Activated CD4-positive, alpha-beta memory T cell treated with anti-CD3 and anti-CD28 coated beads, Interleukin-2, amount 10 ng/mL, durations not matched to agents 7 days and 5 days (primary cell): ENCODE results near the gene GRM3. TPM values are rescaled to one million over a fixed set of nuclear protein-coding genes. Genes with fewer than 3 reads are reported as not detected.

Experiments used
- CTCF ChIA-PET: fragments of 350-600 bp; sonication (Branson Sonifier 250); formaldehyde crosslinking; loops from one replicate; lab custom pipeline; 2021; ENCODE audit warnings: antibody characterized with exemption, inconsistent platforms; lab: Charles Lee
- POLR2A ChIA-PET: fragments of 350-600 bp; sonication (Branson Sonifier 250); formaldehyde crosslinking; loops from one replicate; lab custom pipeline; 2021; ENCODE audit warnings: antibody characterized with exemption; lab: Charles Lee
- DNase-seq: peaks from one replicate; pipeline ENCODE4 v3.0.0-alpha.2; 2020
- H3K27ac Mint-ChIP-seq: one replicate; pipeline ENCODE4 v1.8.0; 2021; ENCODE audit warnings: mild to moderate bottlenecking, mixed read lengths
- H3K27me3 Mint-ChIP-seq: one replicate; pipeline ENCODE4 v1.8.0; 2021; ENCODE audit warnings: mixed read lengths
- H3K36me3 Mint-ChIP-seq: one replicate; pipeline ENCODE4 v1.8.0; 2021; ENCODE audit warnings: low read depth, mixed read lengths
- H3K4me1 Mint-ChIP-seq: one replicate; pipeline ENCODE4 v1.8.0; 2021; ENCODE audit warnings: mixed read lengths
- H3K4me3 Mint-ChIP-seq: one replicate; pipeline ENCODE4 v1.8.0; 2021; ENCODE audit warnings: mild to moderate bottlenecking, mixed read lengths
- H3K9me3 Mint-ChIP-seq: one replicate; pipeline ENCODE4 v1.8.0; 2021; ENCODE audit warnings: mixed read lengths
- total RNA-seq, 2 experiments: library from RNA; stranded (reverse); gene quantifications; one replicate each; pipeline ENCODE4 v1.2.3, GENCODE V29; 2021

GRM3 gene
- total RNA-seq, 2 experiments from 2014 or later = not detected

GRCh38 chr7:86837235-86837634 is 193.5 kb downstream of the GRM3 start:
- CTCF ChIA-PET = no interaction called here
- H3K4me1 Mint-ChIP-seq = no peaks in the 10 kb centered on the region
- POLR2A ChIA-PET = no interaction called here
- H3K27me3 Mint-ChIP-seq = no peaks in the 10 kb centered on the region
- no peak for DNase-seq
- no peaks in the 10 kb centered on the region for H3K36me3 Mint-ChIP-seq
- H3K27ac Mint-ChIP-seq = no peak overlapping the region
- no peak overlapping the region for H3K4me3 Mint-ChIP-seq
- H3K9me3 Mint-ChIP-seq = no peaks in the 10 kb centered on the region

GRCh38 chr7:86844608-86845007 is 200.9 kb downstream of the GRM3 start:
- no peak for DNase-seq
- Mint-ChIP-seq H3K27me3 (no peaks in the 10 kb centered on the region), H3K27ac (no peak overlapping the region), H3K4me1 (no peaks in the 10 kb centered on the region), H3K4me3 (no peak overlapping the region), H3K36me3 (no peaks in the 10 kb centered on the region), H3K9me3 (no peaks in the 10 kb centered on the region)
- ChIA-PET CTCF (no interaction called here), POLR2A (no interaction called here)

GRCh38 chr7:86846494-86847190 is 202.9 kb downstream of the GRM3 start:
- Mint-ChIP-seq H3K4me3 (no peak overlapping the region), H3K27me3 (no peaks in the 10 kb centered on the region), H3K36me3 (no peaks in the 10 kb centered on the region), H3K9me3 (no peaks in the 10 kb centered on the region), H3K4me1 (no peaks in the 10 kb centered on the region), H3K27ac (no peak overlapping the region)
- ChIA-PET CTCF (no interaction called here), POLR2A (no interaction called here)
- no peak for DNase-seq

DNA sequence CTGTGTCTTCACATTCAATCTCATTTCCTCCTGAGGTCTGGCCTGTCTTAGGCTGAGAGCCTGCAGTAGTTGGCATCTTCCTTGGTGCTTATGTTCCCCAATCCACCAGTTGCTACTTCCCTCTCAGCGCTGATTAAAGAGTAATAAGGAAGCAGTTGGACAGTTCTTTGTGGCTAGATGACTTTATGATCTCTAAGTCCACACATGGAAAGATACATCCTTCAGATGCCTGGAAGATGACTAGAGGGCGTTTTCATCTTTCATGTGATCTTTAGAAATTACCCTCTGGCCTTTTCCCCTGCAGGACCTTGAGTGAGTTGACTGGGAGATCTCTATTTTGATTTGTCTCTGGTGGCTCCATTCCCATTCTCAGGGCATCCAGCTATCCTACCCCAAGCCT is 204.5 kb downstream of the GRM3 start:
- ChIA-PET CTCF (no interaction called here), POLR2A (no interaction called here)
- no peaks in the 10 kb centered on the region for H3K36me3 Mint-ChIP-seq
- H3K4me1 Mint-ChIP-seq = no peaks in the 10 kb centered on the region
- DNase-seq = no peak
- no peak overlapping the region for H3K4me3 Mint-ChIP-seq
- H3K27ac Mint-ChIP-seq = no peak overlapping the region
- no peaks in the 10 kb centered on the region for H3K9me3 Mint-ChIP-seq
- H3K27me3 Mint-ChIP-seq = no peaks in the 10 kb centered on the region

- POLR2A ChIA-PET = no interaction called here
- H3K4me1 Mint-ChIP-seq = no peaks in the 10 kb centered on the region
- H3K4me3 Mint-ChIP-seq = no peak overlapping the region
- no peak overlapping the region for H3K27ac Mint-ChIP-seq
- H3K27me3 Mint-ChIP-seq = no peaks in the 10 kb centered on the region
- DNase-seq = no peak
- no peaks in the 10 kb centered on the region for H3K9me3 Mint-ChIP-seq
- H3K36me3 Mint-ChIP-seq = no peaks in the 10 kb centered on the region
- CTCF ChIA-PET = no interaction called here
Measured at GRCh38 chr7:86851566-86851965, 207.9 kb downstream of the GRM3 start.

DNA sequence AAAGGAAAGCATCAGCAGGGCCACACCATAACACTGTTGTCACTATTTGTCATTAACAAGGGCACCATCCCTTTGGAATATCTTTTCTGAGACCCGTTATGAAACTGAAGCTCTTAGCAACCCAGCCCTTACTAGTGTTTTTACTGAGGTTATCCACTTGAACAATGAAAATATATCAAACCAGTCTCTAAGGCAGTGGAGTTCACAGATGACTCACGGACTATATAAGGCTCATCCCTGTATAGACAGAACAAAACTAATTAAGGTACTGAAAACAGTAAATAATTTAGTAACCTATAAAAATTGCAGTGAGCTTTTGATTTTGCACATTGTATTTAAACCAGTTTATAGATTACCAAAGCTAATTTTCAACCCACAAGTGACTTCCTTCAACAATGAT is 219.7 kb downstream of the GRM3 start:
- H3K4me3 Mint-ChIP-seq = no peak overlapping the region
- H3K27ac Mint-ChIP-seq = no peak overlapping the region
- no peaks in the 10 kb centered on the region for H3K36me3 Mint-ChIP-seq
- H3K4me1 Mint-ChIP-seq = no peaks in the 10 kb centered on the region
- CTCF ChIA-PET = no interaction called here
- H3K27me3 Mint-ChIP-seq = peaks cover 2% of the 10 kb centered on the region
- no peak for DNase-seq
- POLR2A ChIA-PET = no interaction called here
- H3K9me3 Mint-ChIP-seq = peaks cover 2% of the 10 kb centered on the region

- H3K9me3 Mint-ChIP-seq = peaks cover 1% of the 10 kb centered on the region
- H3K4me3 Mint-ChIP-seq = no peak overlapping the region
- ChIA-PET CTCF (no interaction called here), POLR2A (no interaction called here)
- no peaks in the 10 kb centered on the region for H3K4me1 Mint-ChIP-seq
- no peak overlapping the region for H3K27ac Mint-ChIP-seq
- H3K36me3 Mint-ChIP-seq = no peaks in the 10 kb centered on the region
- H3K27me3 Mint-ChIP-seq = no peaks in the 10 kb centered on the region
- DNase-seq = no peak
Measured at GRCh38 chr7:86867163-86867762, 223.6 kb downstream of the GRM3 start.

GRCh38 chr7:86876146-86876545 is 232.4 kb downstream of the GRM3 start:
- Mint-ChIP-seq H3K4me1 (no peaks in the 10 kb centered on the region), H3K4me3 (no peak overlapping the region), H3K36me3 (no peaks in the 10 kb centered on the region), H3K9me3 (no peaks in the 10 kb centered on the region), H3K27ac (no peak overlapping the region), H3K27me3 (no peaks in the 10 kb centered on the region)
- no peak for DNase-seq
- POLR2A ChIA-PET = no interaction called here
- CTCF ChIA-PET = no interaction called here

DNA sequence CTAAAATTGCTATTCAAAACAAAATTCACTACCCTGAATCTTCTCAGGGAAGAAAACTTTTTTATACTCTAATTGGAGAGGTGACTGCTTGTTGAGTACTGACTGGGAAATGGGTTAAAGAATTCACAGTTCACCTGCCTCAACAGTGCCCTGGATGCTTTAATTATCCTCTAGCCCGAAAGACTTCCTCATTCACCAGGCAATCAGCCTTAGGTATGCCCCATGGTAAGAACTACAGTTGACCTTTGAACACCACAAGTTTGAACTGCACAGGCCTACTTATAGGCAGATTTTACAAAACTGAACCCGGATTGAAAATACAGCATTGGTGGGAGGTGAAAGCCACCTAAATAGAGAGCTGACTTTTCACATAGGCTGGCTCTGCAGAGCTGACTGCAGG is 240.4 kb downstream of the GRM3 start:
- Mint-ChIP-seq H3K27me3 (no peaks in the 10 kb centered on the region), H3K27ac (no peak overlapping the region), H3K4me3 (no peak overlapping the region), H3K9me3 (no peaks in the 10 kb centered on the region), H3K4me1 (no peaks in the 10 kb centered on the region), H3K36me3 (no peaks in the 10 kb centered on the region)
- ChIA-PET POLR2A (no interaction called here), CTCF (no interaction called here)
- DNase-seq = no peak

GRCh38 chr7:86889501-86889900 is 245.8 kb downstream of the GRM3 start:
- Mint-ChIP-seq H3K4me3 (no peak overlapping the region), H3K4me1 (no peaks in the 10 kb centered on the region), H3K27ac (no peak overlapping the region), H3K36me3 (no peaks in the 10 kb centered on the region), H3K9me3 (no peaks in the 10 kb centered on the region), H3K27me3 (no peaks in the 10 kb centered on the region)
- CTCF ChIA-PET = no interaction called here
- DNase-seq = no peak
- POLR2A ChIA-PET = no interaction called here

DNA sequence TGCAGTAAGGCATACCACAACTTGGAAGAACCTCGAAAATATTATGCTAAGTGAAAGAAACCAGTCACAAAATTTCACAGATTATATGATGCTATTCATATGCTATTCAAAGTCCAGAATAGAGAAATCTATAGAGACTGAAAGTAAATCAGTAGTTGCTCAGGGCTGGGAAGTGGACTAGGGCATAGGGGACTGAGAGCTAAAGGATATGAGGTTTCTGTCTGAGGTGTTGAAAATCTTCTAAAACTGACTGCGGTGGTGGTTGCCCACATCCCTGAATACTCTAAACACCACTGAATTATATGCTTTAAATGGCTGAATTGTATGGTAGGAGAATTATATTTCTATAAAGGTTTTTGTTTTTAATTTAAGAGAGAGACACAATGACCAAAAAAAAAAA is 254.5 kb downstream of the GRM3 start:
- Mint-ChIP-seq H3K36me3 (no peaks in the 10 kb centered on the region), H3K4me3 (no peak overlapping the region), H3K9me3 (no peaks in the 10 kb centered on the region), H3K27ac (no peak overlapping the region), H3K4me1 (no peaks in the 10 kb centered on the region), H3K27me3 (no peaks in the 10 kb centered on the region)
- CTCF ChIA-PET = no interaction called here
- DNase-seq = no peak
- POLR2A ChIA-PET = no interaction called here

GRCh38 chr7:86900886-86901285 is 257.2 kb downstream of the GRM3 start:
- no peak for DNase-seq
- POLR2A ChIA-PET = no interaction called here
- Mint-ChIP-seq H3K27me3 (no peaks in the 10 kb centered on the region), H3K4me1 (no peaks in the 10 kb centered on the region), H3K27ac (no peak overlapping the region), H3K9me3 (no peaks in the 10 kb centered on the region), H3K4me3 (no peak overlapping the region), H3K36me3 (no peaks in the 10 kb centered on the region)
- CTCF ChIA-PET = no interaction called here

GRCh38 chr7:86904949-86905834 is 261.5 kb downstream of the GRM3 start:
- H3K9me3 Mint-ChIP-seq = no peaks in the 10 kb centered on the region
- H3K27me3 Mint-ChIP-seq = no peaks in the 10 kb centered on the region
- no peak for DNase-seq
- POLR2A ChIA-PET = no interaction called here
- H3K27ac Mint-ChIP-seq = no peak overlapping the region
- H3K4me1 Mint-ChIP-seq = no peaks in the 10 kb centered on the region
- CTCF ChIA-PET = interaction anchor here (0.6 to 1.4 kb wide), 11 partner anchors 11 to 607 kb away, joined by 3 to 6 read pairs (median 3); no protein-coding TSS in a partner anchor
- H3K4me3 Mint-ChIP-seq = no peak overlapping the region
- no peaks in the 10 kb centered on the region for H3K36me3 Mint-ChIP-seq
